HCT116 (cell line): ENCODE data around the gene KLHDC4. TPM values are rescaled to one million over a fixed set of nuclear protein-coding genes. Genes with fewer than 3 reads are reported as not detected.

Source experiments
- ATAC-seq: fragments of 200-7000 bp; cut with Tn5 transposase; 2 replicates; pipeline ENCODE4 v1.9.1; 2020; ENCODE audit warnings: mild to moderate bottlenecking, moderate library complexity
- BruUV-seq: library from RNA; stranded (reverse); fragments of 400-500 nt; replicated peaks from 2 replicates; lab custom pipeline; 2021; lab: Mats Ljungman, UMichigan
- CTCF ChIA-PET: fragments of 300-600 bp; sonication (Branson Sonifier 250); formaldehyde crosslinking; loops from one replicate; lab custom pipeline; 2021; ENCODE audit warnings: antibody characterized with exemption; lab: Charles Lee
- POLR2A ChIA-PET: fragments of 300-600, 350-600 bp; sonication (Branson Sonifier 250); formaldehyde crosslinking; loops from one replicate; lab custom pipeline; 2021; ENCODE audit warnings: antibody characterized with exemption; lab: Charles Lee
- RAD21 ChIA-PET, 2 experiments: fragments of 300-600 bp; sonication (Branson Sonifier 250); formaldehyde crosslinking; loops; one replicate each; lab custom pipeline; 2023; ENCODE audit warnings: low total read pairs in 2 of 2; ENCODE audit not compliant: uncharacterized antibody in 2 of 2, unreplicated experiment in 2 of 2, low non-redundant PET in 1 of 2; lab: Charles Lee
- DNase-seq: peaks from one replicate; pipeline ENCODE4 v3.0.0-alpha.2; 2010; ENCODE audit warnings: low read depth, low spot score
- H2AFZ ChIP-seq: fragments of 200-600 bp; shearing (Covaris generic), sonication (generic); 2 replicates; pipeline ENCODE4 v1.6.1; 2017; ENCODE audit warnings: low read depth, mixed run types, mixed read lengths, antibody characterized with exemption, low read length; ENCODE audit not compliant: poor library complexity, severe bottlenecking
- H3K27ac ChIP-seq: 2 replicates; pipeline ENCODE4 v1.5.1; 2012; ENCODE audit warnings: low read depth, low read length
- H3K27me3 ChIP-seq: fragments of 200-600 bp; sonication (generic); 2 replicates; pipeline ENCODE4 v1.6.1; 2016; ENCODE audit warnings: mixed run types, low read length, mixed read lengths; ENCODE audit not compliant: insufficient read depth
- H3K36me3 ChIP-seq, 2 experiments: fragments of 200-500 bp in 1 of 2; fragments of 200-600 bp in 1 of 2; sonication (Bioruptor generic) in 1 of 2; sonication (generic) in 1 of 2; 2 replicates each; pipeline versions ENCODE4 v1.5.1 to v1.6.1; 2014 to 2016; ENCODE audit warnings: low read length in 2 of 2, inconsistent platforms in 1 of 2, mixed read lengths in 1 of 2, mixed run types in 1 of 2; ENCODE audit not compliant: insufficient read depth in 2 of 2, control insufficient read depth in 1 of 2
- H3K4me1 ChIP-seq, 2 experiments: fragments of 200-600 bp in 1 of 2; sonication (generic) in 1 of 2; 2 replicates each; pipeline versions ENCODE4 v1.5.1 to v1.6.1; 2012 to 2017; ENCODE audit warnings: low read length in 2 of 2, inconsistent platforms in 1 of 2, mild to moderate bottlenecking in 1 of 2, mixed read lengths in 1 of 2, mixed run types in 1 of 2, moderate library complexity in 1 of 2; ENCODE audit not compliant: insufficient read depth in 2 of 2, control insufficient read depth in 1 of 2
- H3K4me2 ChIP-seq: fragments of 200-600 bp; sonication (generic); 2 replicates; pipeline ENCODE4 v1.6.1; 2017; ENCODE audit warnings: mixed run types, low read length, mixed read lengths
- H3K4me3 ChIP-seq, 2 experiments: fragments of 200-600 bp in 1 of 2; sonication (generic) in 1 of 2; replicated peaks in 1 of 2; 2 replicates each; pipeline ENCODE4 v1.5.1; 2011 to 2016; ENCODE audit warnings: low read length in 2 of 2, control low read depth in 1 of 2, low read depth in 1 of 2, mild to moderate bottlenecking in 1 of 2, mixed read lengths in 1 of 2, mixed run types in 1 of 2
- H3K79me2 ChIP-seq: fragments of 200-600 bp; sonication (generic); 2 replicates; pipeline ENCODE4 v1.6.1; 2017; ENCODE audit warnings: mild to moderate bottlenecking, mixed run types, low read length, moderate library complexity, mixed read lengths; ENCODE audit not compliant: insufficient read depth
- H3K9ac ChIP-seq: fragments of 200-600 bp; sonication (generic); 2 replicates; pipeline ENCODE4 v1.6.1; 2016; ENCODE audit warnings: low read length, mixed read lengths
- H3K9me2 ChIP-seq: fragments of 200-600 bp; sonication (generic), shearing (Covaris generic); 2 replicates; pipeline ENCODE4 v1.6.1; 2017; ENCODE audit warnings: mixed run types, mild to moderate bottlenecking, moderate library complexity; ENCODE audit not compliant: insufficient read depth
- H3K9me3 ChIP-seq, 2 experiments: fragments of 200-500 bp in 1 of 2; fragments of 200-600 bp in 1 of 2; sonication (Bioruptor generic) in 1 of 2; sonication (generic) in 1 of 2; 2 replicates each; pipeline ENCODE4 v1.6.1; 2014 to 2017; ENCODE audit warnings: low read length in 2 of 2, mixed read lengths in 2 of 2, inconsistent platforms in 1 of 2, low read depth in 1 of 2, mild to moderate bottlenecking in 1 of 2, mixed run types in 1 of 2, moderate library complexity in 1 of 2; ENCODE audit not compliant: control insufficient read depth in 1 of 2, insufficient read depth in 1 of 2
- H4K20me1 ChIP-seq: fragments of 200-600 bp; sonication (generic), shearing (Covaris generic); 2 replicates; pipeline ENCODE4 v1.6.1; 2017; ENCODE audit warnings: mixed run types, mild to moderate bottlenecking, moderate library complexity; ENCODE audit not compliant: insufficient read depth
- ATF3 ChIP-seq: IDR thresholded peaks from 2 replicates; pipeline ENCODE4 v1.6.1; 2012
- CEBPB ChIP-seq: IDR thresholded peaks from 2 replicates; pipeline ENCODE4 v1.6.1; 2012; ENCODE audit warnings: low read depth
- CTCF ChIP-seq, 3 experiments: fragments of 200-600 bp in 1 of 3; sonication (generic) in 1 of 3; IDR thresholded peaks in 2 of 3; conservative IDR thresholded peaks in 1 of 3; 2 replicates each; pipeline ENCODE4 v1.5.1; 2012 to 2017; ENCODE audit warnings: low read depth in 2 of 3, low read length in 2 of 3, antibody characterized with exemption in 1 of 3, borderline replicate concordance in 1 of 3, control low read depth in 1 of 3, mild to moderate bottlenecking in 1 of 3, mixed read lengths in 1 of 3, mixed run types in 1 of 3, moderate library complexity in 1 of 3; ENCODE audit not compliant: insufficient read depth in 1 of 3
- EGR1 ChIP-seq: IDR thresholded peaks from 2 replicates; pipeline ENCODE4 v1.6.1; 2012; ENCODE audit warnings: low read depth
- ELF1 ChIP-seq: IDR thresholded peaks from 2 replicates; pipeline ENCODE4 v1.6.1; 2012; ENCODE audit warnings: low read depth, borderline replicate concordance
- EZH2phosphoT487 ChIP-seq: fragments of 200-600 bp; IDR thresholded peaks from 2 replicates; pipeline ENCODE4 v1.6.1; 2018; ENCODE audit warnings: antibody characterized with exemption, borderline replicate concordance
- FOSL1 ChIP-seq: IDR thresholded peaks from 2 replicates; pipeline ENCODE4 v1.6.1; 2012; ENCODE audit warnings: low read depth
- MAX ChIP-seq: IDR thresholded peaks from 2 replicates; pipeline ENCODE4 v1.6.1; 2012
- SP1 ChIP-seq: IDR thresholded peaks from 2 replicates; pipeline ENCODE4 v1.6.1; 2012; ENCODE audit warnings: low read depth
- YY1 ChIP-seq: IDR thresholded peaks from 2 replicates; pipeline ENCODE4 v1.6.1; 2011; ENCODE audit warnings: low read length, low read depth, moderate library complexity, mild to moderate bottlenecking; ENCODE audit not compliant: insufficient replicate concordance; ENCODE audit errors: extremely low read depth
- ZBTB33 ChIP-seq: IDR thresholded peaks from 2 replicates; pipeline ENCODE4 v1.6.1; 2011; ENCODE audit warnings: mild to moderate bottlenecking, low read length, moderate library complexity; ENCODE audit not compliant: insufficient replicate concordance; ENCODE audit errors: extremely low read depth
- ZNF274 ChIP-seq: fragments of 200-500 bp; sonication (Bioruptor generic); IDR thresholded peaks from 2 replicates; pipeline ENCODE4 v1.6.1; 2014; ENCODE audit warnings: mild to moderate bottlenecking, low read depth, low read length, inconsistent platforms
- intact Hi-C: fragments of 100-400 bp; cut with micrococcal nuclease; formaldehyde crosslinking; loops from 2 replicates; pipeline ENCODE4 v1.10.0; 2022
- total RNA-seq: library from RNA; stranded (reverse); gene quantifications from one replicate; pipeline ENCODE4 v1.2.1, GENCODE V29; 2021; ENCODE audit not compliant: unreplicated experiment

KLHDC4 gene
- total RNA-seq, 1 experiment from 2014 or later: 107 TPM

GRCh38 chr16:87741700-87742415 lies 23.9 kb downstream of the KLHDC4 start:
- intact Hi-C loops: no loop called here
- no peak overlapping the region for H3K4me3 ChIP-seq
- H3K27ac ChIP-seq: no peak overlapping the region
- H2AFZ ChIP-seq: no peak overlapping the region
- TF ChIP-seq CTCF (IDR thresholded peaks at IDR 0.05 in 2 of 3, conservative IDR thresholded peaks at IDR 0.05 in 1 of 3; ENCODE audit: borderline replicate concordance in 1 of 3, insufficient read depth in 1 of 3, low read depth in 2 of 3, low read length in 2 of 3) (no peak), ATF3 (no peak), MAX (no peak), EGR1 (no peak), EZH2phosphoT487 (no peak), ELF1 (no peak), SP1 (no peak), FOSL1 (no peak), ZBTB33 (no peak), YY1 (no peak), ZNF274 (no peak), CEBPB (no peak)
- H3K36me3 ChIP-seq: peaks cover 22 to 30% of the 10 kb centered on the region in 2 experiments
- H3K4me2 ChIP-seq: no peak overlapping the region
- RAD21 ChIA-PET: no interaction called here
- ATAC-seq (no peak), DNase-seq (no peak)
- H3K9me2 ChIP-seq: no peaks in the 10 kb centered on the region
- H4K20me1 ChIP-seq: peaks cover 4% of the 10 kb centered on the region; the same call in 1 of the 2 replicates
- BruUV-seq: no TSS peak
- peaks cover 85% of the 10 kb centered on the region for H3K79me2 ChIP-seq
- H3K9ac ChIP-seq: no peak overlapping the region
- no peaks in the 10 kb centered on the region for H3K9me3 ChIP-seq
- CTCF ChIA-PET: no interaction called here
- H3K4me1 ChIP-seq: 0 out of 4 replicates have a peak, but pooled peaks cover 0 to 2% of the 10 kb centered on the region in 2 experiments
- H3K27me3 ChIP-seq: no peaks in the 10 kb centered on the region
- POLR2A ChIA-PET: no interaction called here
